GM23338 (cell line): ENCODE measurements around the gene MAP3K5. TPM values are rescaled to one million over a fixed set of nuclear protein-coding genes. Genes with fewer than 3 reads are reported as not detected.

ENCODE experiments used
- ATAC-seq: fragments of 200-7000 bp; cut with Tn5 transposase; 3 replicates; pipeline ENCODE4 v1.9.1; 2020
- DNase-seq: peaks from one replicate; pipeline ENCODE4 v3.0.0-alpha.2; 2015; ENCODE audit warnings: low spot score
- H2AFZ ChIP-seq: fragments of 200-600 bp; sonication (generic); 2 replicates; pipeline ENCODE4 v1.8.0; 2016; ENCODE audit warnings: antibody characterized with exemption, mild to moderate bottlenecking, moderate library complexity
- H3F3A ChIP-seq: fragments of 200-600 bp; sonication (generic); replicated peaks from 2 replicates; pipeline ENCODE4 v1.8.0; 2017; ENCODE audit warnings: antibody characterized with exemption, mixed run types, low read depth
- H3K27ac ChIP-seq: fragments of 200-600 bp; sonication (generic); 2 replicates; pipeline ENCODE4 v1.6.1; 2016; ENCODE audit warnings: low read depth
- H3K27me3 ChIP-seq: fragments of 200-600 bp; sonication (generic); 2 replicates; pipeline ENCODE4 v1.8.0; 2016; ENCODE audit warnings: mild to moderate bottlenecking, mixed run types, moderate library complexity; ENCODE audit not compliant: insufficient read depth
- H3K36me3 ChIP-seq: fragments of 200-600 bp; sonication (generic); 2 replicates; pipeline ENCODE4 v1.8.0; 2016; ENCODE audit warnings: mild to moderate bottlenecking; ENCODE audit not compliant: insufficient read depth
- H3K4me1 ChIP-seq: fragments of 200-600 bp; sonication (generic); 2 replicates; pipeline ENCODE4 v1.8.0; 2016; ENCODE audit warnings: mild to moderate bottlenecking, moderate library complexity; ENCODE audit not compliant: insufficient read depth
- H3K4me2 ChIP-seq: fragments of 200-600 bp; sonication (generic); 2 replicates; pipeline ENCODE4 v1.7.1; 2017; ENCODE audit warnings: mixed run types
- H3K4me3 ChIP-seq: fragments of 200-600 bp; sonication (generic); 2 replicates; pipeline ENCODE4 v1.6.1; 2016; ENCODE audit warnings: mixed run types
- H3K79me2 ChIP-seq: fragments of 200-600 bp; sonication (generic); replicated peaks from 2 replicates; pipeline ENCODE4 v1.8.0; 2017; ENCODE audit warnings: mild to moderate bottlenecking; ENCODE audit not compliant: insufficient read depth
- H3K9me2 ChIP-seq: fragments of 200-600 bp; sonication (generic); 2 replicates; pipeline ENCODE4 v1.8.0; 2017; ENCODE audit not compliant: insufficient read depth
- H4K20me1 ChIP-seq: fragments of 200-600 bp; sonication (generic); replicated peaks from 2 replicates; pipeline ENCODE4 v1.8.0; 2017; ENCODE audit warnings: mild to moderate bottlenecking; ENCODE audit not compliant: insufficient read depth
- H3K27ac Mint-ChIP-seq: 2 replicates; pipeline ENCODE4 v1.8.0; 2020; ENCODE audit warnings: inconsistent platforms, mild to moderate bottlenecking, moderate library complexity, mixed read lengths
- H3K27me3 Mint-ChIP-seq: 3 replicates; pipeline ENCODE4 v1.8.0; 2022; ENCODE audit warnings: low read depth, mild to moderate bottlenecking, moderate library complexity, mixed read lengths, inconsistent platforms; ENCODE audit not compliant: insufficient read depth, poor library complexity
- H3K36me3 Mint-ChIP-seq: 3 replicates; pipeline ENCODE4 v1.8.0; 2021; ENCODE audit warnings: low read depth, mild to moderate bottlenecking, inconsistent platforms, moderate library complexity, mixed read lengths
- H3K4me1 Mint-ChIP-seq: 3 replicates; pipeline ENCODE4 v1.8.0; 2020; ENCODE audit warnings: mild to moderate bottlenecking, inconsistent platforms, mixed read lengths
- H3K4me3 Mint-ChIP-seq: 3 replicates; pipeline ENCODE4 v1.8.0; 2021; ENCODE audit warnings: moderate library complexity, mild to moderate bottlenecking, inconsistent platforms, mixed read lengths
- H3K9me3 Mint-ChIP-seq: 3 replicates; pipeline ENCODE4 v1.8.0; 2020; ENCODE audit warnings: moderate library complexity, mild to moderate bottlenecking, inconsistent platforms, mixed read lengths
- CREB1 ChIP-seq: fragments of 250-450 bp; sonication (Bioruptor Pico); IDR thresholded peaks from 2 replicates; pipeline ENCODE4 v1.5.0; 2020; ENCODE audit warnings: low read depth, mild to moderate bottlenecking, moderate library complexity
- CTCF ChIP-seq, 2 experiments: fragments of 200-600 bp in 1 of 2; sonication (generic) in 1 of 2; conservative IDR thresholded peaks; 2 replicates each; pipeline versions ENCODE4 v1.5.1 to v1.6.1; 2016 to 2017; ENCODE audit warnings: antibody characterized with exemption in 2 of 2, low read depth in 2 of 2, mild to moderate bottlenecking in 2 of 2, moderate library complexity in 1 of 2
- EZH2 ChIP-seq: fragments of 200-600 bp; sonication (generic); IDR thresholded peaks from one replicate; pipeline ENCODE4 v1.8.0; 2017; ENCODE audit warnings: antibody characterized with exemption, mild to moderate bottlenecking, low read depth; ENCODE audit not compliant: unreplicated experiment
- EZH2phosphoT487 ChIP-seq: fragments of 200-600 bp; sonication (generic); IDR thresholded peaks from one replicate; pipeline ENCODE4 v1.8.1; 2018; ENCODE audit warnings: antibody characterized with exemption; ENCODE audit not compliant: unreplicated experiment
- JUNB ChIP-seq: IDR thresholded peaks from one replicate; pipeline ENCODE4 v1.6.1; 2016; ENCODE audit warnings: antibody characterized with exemption; ENCODE audit not compliant: unreplicated experiment
- NANOG ChIP-seq: IDR thresholded peaks from 2 replicates; pipeline ENCODE4 v1.6.1; 2016; ENCODE audit warnings: antibody characterized with exemption, borderline replicate concordance
- POLR2AphosphoS5 ChIP-seq: IDR thresholded peaks from 2 replicates; pipeline ENCODE4 v1.6.1; 2016; ENCODE audit warnings: antibody characterized with exemption, low read depth
- REST ChIP-seq: IDR thresholded peaks from one replicate; pipeline ENCODE4 v1.6.1; 2018; ENCODE audit warnings: antibody characterized with exemption; ENCODE audit not compliant: unreplicated experiment
- STAT1 ChIP-seq: IDR thresholded peaks from one replicate; pipeline ENCODE4 v1.6.1; 2016; ENCODE audit warnings: antibody characterized with exemption; ENCODE audit not compliant: unreplicated experiment
- ZNF114 ChIP-seq: fragments of 250-450 bp; sonication (Bioruptor Pico); IDR thresholded peaks from 2 replicates; pipeline ENCODE4 v1.5.0; 2020; ENCODE audit warnings: mild to moderate bottlenecking, moderate library complexity
- ZNF331 ChIP-seq: fragments of 250-450 bp; sonication (Bioruptor Pico); IDR thresholded peaks from 2 replicates; pipeline ENCODE4 v1.5.0; 2020; ENCODE audit warnings: low read depth, mild to moderate bottlenecking, moderate library complexity
- ZNF462 ChIP-seq: fragments of 250-450 bp; sonication (Bioruptor Pico); IDR thresholded peaks from 2 replicates; pipeline ENCODE4 v1.5.0; 2020; ENCODE audit warnings: mild to moderate bottlenecking, moderate library complexity
- polyA plus RNA-seq: library from polyadenylated mRNA; unstranded; fragments of >200 nt; fragmentation: Nextera tagmentation; extraction: Ambion mirVana; gene quantifications from 2 replicates; pipeline ENCODE4 v1.2.1, GENCODE V29; 2016
- total RNA-seq: library from RNA; depleted of rRNA; stranded (reverse); fragments of >200 nt; shearing (Covaris generic); gene quantifications from 2 replicates; pipeline ENCODE4 v1.2.3, GENCODE V29; 2014

Gene MAP3K5
- total and polyA plus RNA-seq, 2 experiments from 2014 or later: 0.76 to 2.8 TPM

GRCh38 chr6:136673571-136673970, 118.7 kb downstream of the MAP3K5 start (continued):
- no peak for TF ChIP-seq CTCF (conservative IDR thresholded peaks at IDR 0.05; ENCODE audit: low read depth in 2 of 2)

- Histone ChIP-seq H3K27me3 (no peaks in the 10 kb centered on the region), H3K27ac (no peak overlapping the region), H4K20me1 (no peaks in the 10 kb centered on the region), H3K9me2 (no peaks in the 10 kb centered on the region), H3F3A (no peaks in the 10 kb centered on the region), H3K36me3 (no peaks in the 10 kb centered on the region), H3K4me1 (no peaks in the 10 kb centered on the region), H3K79me2 (no peaks in the 10 kb centered on the region), H2AFZ (no peak overlapping the region), H3K4me3 (no peak overlapping the region), H3K4me2 (no peak overlapping the region)
- Mint-ChIP-seq H3K27me3 (no peaks in the 10 kb centered on the region), H3K36me3 (no peaks in the 10 kb centered on the region), H3K27ac (no peak overlapping the region), H3K4me3 (no peak overlapping the region), H3K4me1 (no peaks in the 10 kb centered on the region), H3K9me3 (no peaks in the 10 kb centered on the region)
- no peak for DNase-seq
- ATAC-seq: no peak
- TF ChIP-seq STAT1 (no peak), EZH2 (no peak), EZH2phosphoT487 (no peak), ZNF331 (CRISPR knock-in tag) (no peak), REST (no peak), ZNF114 (CRISPR knock-in tag) (no peak), JUNB (no peak), CREB1 (CRISPR knock-in tag) (no peak), ZNF462 (CRISPR knock-in tag) (no peak), CTCF (conservative IDR thresholded peaks at IDR 0.05; ENCODE audit: low read depth in 2 of 2) (no peak), POLR2AphosphoS5 (no peak), NANOG (no peak)
Observed at GRCh38 chr6:136672144-136672543, 120.1 kb downstream of the MAP3K5 start.
